A549 treated with Mapracorat at 1 μM for 4 hours (cell line): ENCODE results near the gene KANSL2. TPM values are rescaled to one million over a fixed set of nuclear protein-coding genes. Genes with fewer than 3 reads are reported as not detected.

ENCODE experiments used
- total RNA-seq: library from RNA; stranded (reverse); fragments of 200-300 nt; extraction: Qiagen RNA extraction; gene quantifications from 5 replicates; pipeline ENCODE4 v1.2.3, GENCODE V29; 2022

KANSL2 gene, protein sequence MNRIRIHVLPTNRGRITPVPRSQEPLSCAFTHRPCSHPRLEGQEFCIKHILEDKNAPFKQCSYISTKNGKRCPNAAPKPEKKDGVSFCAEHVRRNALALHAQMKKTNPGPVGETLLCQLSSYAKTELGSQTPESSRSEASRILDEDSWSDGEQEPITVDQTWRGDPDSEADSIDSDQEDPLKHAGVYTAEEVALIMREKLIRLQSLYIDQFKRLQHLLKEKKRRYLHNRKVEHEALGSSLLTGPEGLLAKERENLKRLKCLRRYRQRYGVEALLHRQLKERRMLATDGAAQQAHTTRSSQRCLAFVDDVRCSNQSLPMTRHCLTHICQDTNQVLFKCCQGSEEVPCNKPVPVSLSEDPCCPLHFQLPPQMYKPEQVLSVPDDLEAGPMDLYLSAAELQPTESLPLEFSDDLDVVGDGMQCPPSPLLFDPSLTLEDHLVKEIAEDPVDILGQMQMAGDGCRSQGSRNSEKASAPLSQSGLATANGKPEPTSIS
- total RNA-seq = 35.6 to 45.0 TPM (median 39.3 TPM) in 5 replicates

GRCh38 chr12:48681710-48682532 is at the start of gene KANSL2:
Gene KANSL2, minus strand, starts transcription at chr12:48682238. Its CDS starts 606 bp downstream, at chr12:48681632.

GRCh38 chr12:48716493-48717251 is 34.6 kb upstream of the KANSL2 start, which contains the start of gene CCNT1:
Gene CCNT1, minus strand, starts transcription at chr12:48716707. Its CDS starts 32 bp downstream, at chr12:48716675.

Other genes with a start within 250 kb of the KANSL2 start
- not detected in 5 replicates for gene ANP32D, start 209.7 kb downstream of the KANSL2 start, total RNA-seq
- gene C12orf54, start 199.7 kb downstream of the KANSL2 start, total RNA-seq = not detected in 5 replicates
- not detected in 5 replicates for gene OR8S1, start 156.6 kb downstream of the KANSL2 start, total RNA-seq
- gene LALBA, start 112.2 kb downstream of the KANSL2 start, total RNA-seq = not detected in 5 replicates
- 11.7 to 15.9 TPM (median 14.3 TPM) in 5 replicates for gene CCNT1, start 34.5 kb upstream of the KANSL2 start, total RNA-seq
- 10.0 to 15.1 TPM (median 13.8 TPM) in 5 replicates for gene ADCY6, start 106.9 kb upstream of the KANSL2 start, total RNA-seq
- gene CACNB3, start 136.3 kb upstream of the KANSL2 start, total RNA-seq = 33.2 to 48.4 TPM (median 37.0 TPM) in 5 replicates
- 73.6 to 82.3 TPM (median 78.8 TPM) in 5 replicates for gene DDX23, start 169.9 kb upstream of the KANSL2 start, total RNA-seq
- gene RND1, start 183.6 kb upstream of the KANSL2 start, total RNA-seq = 4.3 to 8.4 TPM (median 5.8 TPM) in 5 replicates
- gene FKBP11, start 243.3 kb upstream of the KANSL2 start, total RNA-seq = 44.9 to 64.2 TPM (median 56.2 TPM) in 5 replicates